K562 (cell line): ENCODE data around the gene SUPT3H. TPM values are rescaled to one million over a fixed set of nuclear protein-coding genes. Genes with fewer than 3 reads are reported as not detected.

Source experiments
- ATAC-seq: fragments of 200-7000 bp; cut with Tn5 transposase; 3 replicates; pipeline ENCODE4 v1.9.1; 2020; ENCODE audit warnings: moderate library complexity
- BruUV-seq: library from RNA; stranded (reverse); fragments of 400-500 nt; replicated peaks from 2 replicates; lab custom pipeline; 2021; lab: Mats Ljungman, UMichigan
- CTCF ChIA-PET: fragments of 300-600 bp; formaldehyde crosslinking; extraction: SDS; loops from one replicate; lab custom pipeline; 2021; ENCODE audit warnings: low intra/inter-chr PET ratio; lab: Yijun Ruan, JAX
- POLR2A ChIA-PET: fragments of 300-600, 350-650 bp; sonication (Branson Sonifier 250); formaldehyde crosslinking; extraction: SDS; loops from one replicate; lab custom pipeline; 2021; ENCODE audit warnings: antibody characterized with exemption, inconsistent platforms; lab: Yijun Ruan, JAX
- DNase-seq, 4 experiments: peaks; one replicate each; pipeline versions ENCODE4 v3.0.0 to v3.0.0-alpha.2; 2011 to 2018; ENCODE audit warnings: low spot score in 3 of 4, mixed read lengths in 3 of 4; ENCODE audit errors: extremely low read depth in 1 of 4
- FAIRE-seq: peaks from 2 replicates; lab custom pipeline; 2011; peaks lifted over from hg19 to GRCh38; lab: Jason Lieb, UNC
- H2AFZ ChIP-seq: 2 replicates; pipeline ENCODE4 v1.6.0; 2011; ENCODE audit warnings: low read depth, low read length, control low read depth, inconsistent platforms
- H3K27ac ChIP-seq: fragments of 200-600 bp; 3 replicates; pipeline ENCODE4 v1.8.0; 2011; ENCODE audit warnings: low read depth, mild to moderate bottlenecking, control low read depth, inconsistent platforms, low read length, moderate library complexity, mixed read lengths; ENCODE audit errors: extremely low read depth
- H3K27me3 ChIP-seq, 2 experiments: fragments of 300-600 bp in 1 of 2; 2 replicates in 1 of 2; 3 replicates in 1 of 2; pipeline versions ENCODE4 v1.6.0 to v1.8.0; 2011; ENCODE audit warnings: inconsistent platforms in 2 of 2, low read length in 2 of 2, mild to moderate bottlenecking in 1 of 2, mixed read lengths in 1 of 2, moderate library complexity in 1 of 2; ENCODE audit not compliant: control insufficient read depth in 2 of 2, insufficient read depth in 2 of 2
- H3K36me3 ChIP-seq: fragments of 300-600 bp; 3 replicates; pipeline ENCODE4 v1.8.0; 2011; ENCODE audit warnings: mild to moderate bottlenecking, low read length, inconsistent platforms; ENCODE audit not compliant: control insufficient read depth, insufficient read depth
- H3K4me1 ChIP-seq, 2 experiments: fragments of 200-600 bp in 1 of 2; replicated peaks in 1 of 2; 2 replicates in 1 of 2; 3 replicates in 1 of 2; pipeline versions ENCODE4 v1.5.1 to v1.8.0; 2011; ENCODE audit warnings: inconsistent platforms in 2 of 2, low read length in 2 of 2, mild to moderate bottlenecking in 1 of 2, mixed read lengths in 1 of 2, moderate library complexity in 1 of 2; ENCODE audit not compliant: control insufficient read depth in 2 of 2, insufficient read depth in 2 of 2
- H3K4me2 ChIP-seq: 2 replicates; pipeline ENCODE4 v1.6.1; 2011; ENCODE audit warnings: low read length, control low read depth, inconsistent platforms, mixed read lengths; ENCODE audit not compliant: insufficient read depth
- H3K4me3 ChIP-seq: fragments of 200-600 bp; sonication (generic), shearing (Covaris generic); 2 replicates; pipeline ENCODE4 v1.5.1; 2016; ENCODE audit warnings: control low read depth, inconsistent platforms
- H3K79me2 ChIP-seq: fragments of 200-600 bp; 3 replicates; pipeline ENCODE4 v1.8.0; 2011; ENCODE audit warnings: low read length, inconsistent platforms; ENCODE audit not compliant: control insufficient read depth, insufficient read depth
- H3K9ac ChIP-seq, 2 experiments: 2 replicates each; pipeline versions ENCODE4 v1.6.0 to v1.6.1; 2011; ENCODE audit warnings: low read depth in 2 of 2, low read length in 2 of 2, control low read depth in 1 of 2, inconsistent platforms in 1 of 2, mild to moderate bottlenecking in 1 of 2, mixed read lengths in 1 of 2; ENCODE audit not compliant: insufficient read depth in 1 of 2
- H3K9me1 ChIP-seq: one replicate; pipeline ENCODE4 v1.6.0; 2011; ENCODE audit warnings: inconsistent platforms, mild to moderate bottlenecking, low read length, moderate library complexity; ENCODE audit not compliant: control insufficient read depth, insufficient read depth
- H3K9me3 ChIP-seq: replicated peaks from 2 replicates; pipeline ENCODE4 v1.5.1; 2011; ENCODE audit warnings: low read depth, low read length, inconsistent platforms; ENCODE audit not compliant: control insufficient read depth, insufficient read depth
- H4K20me1 ChIP-seq: replicated peaks from 2 replicates; pipeline ENCODE4 v1.6.1; 2011; ENCODE audit warnings: low read length, inconsistent platforms, mixed read lengths; ENCODE audit not compliant: control insufficient read depth, insufficient read depth
- CBX8 ChIP-seq: fragments of 200-600 bp; sonication (generic); IDR thresholded peaks from 2 replicates; pipeline ENCODE4 v1.6.1; 2012; ENCODE audit warnings: borderline replicate concordance, mixed run types, low read depth, mild to moderate bottlenecking, moderate library complexity, mixed read lengths, low read length, control low read depth, inconsistent platforms; ENCODE audit not compliant: poor library complexity, severe bottlenecking; ENCODE audit errors: extremely low read depth
- CCNT2 ChIP-seq: IDR thresholded peaks from 2 replicates; pipeline ENCODE4 v1.6.1; 2011; ENCODE audit warnings: borderline replicate concordance, low read depth, mild to moderate bottlenecking, moderate library complexity, mixed read lengths, low read length; ENCODE audit not compliant: insufficient read length; ENCODE audit errors: extremely low read depth
- CREBBP ChIP-seq: IDR thresholded peaks from one replicate; pipeline ENCODE4 v1.6.1; 2012; ENCODE audit warnings: low read depth, mild to moderate bottlenecking, control low read depth, inconsistent platforms, low read length
- ILF3 ChIP-seq: fragments of 450-650 bp; IDR thresholded peaks from 2 replicates; pipeline ENCODE4 v1.6.1; 2018; ENCODE audit warnings: antibody characterized with exemption, mild to moderate bottlenecking, moderate library complexity, borderline replicate concordance
- PRPF4 ChIP-seq: fragments of 200-400 bp; formaldehyde crosslinking; IDR thresholded peaks from one replicate; pipeline ENCODE4 v1.6.1; 2017; ENCODE audit warnings: low read length, low read depth, mild to moderate bottlenecking; ENCODE audit not compliant: insufficient read depth, poor library complexity, severe bottlenecking
- USF1 ChIP-seq: sonication (generic); formaldehyde crosslinking; IDR thresholded peaks from 2 replicates; pipeline ENCODE4 v1.9.0; 2022; ENCODE audit warnings: mild to moderate bottlenecking, missing genetic modification reagents
- ZNF668 ChIP-seq: fragments of 250-450 bp; sonication (Bioruptor Pico); IDR thresholded peaks from 2 replicates; pipeline ENCODE4 v1.8.0; 2022; ENCODE audit warnings: mild to moderate bottlenecking, inconsistent platforms
- ZSCAN32 ChIP-seq: fragments of 450-650 bp; formaldehyde crosslinking; IDR thresholded peaks from 2 replicates; pipeline ENCODE4 v1.4.0; 2020; ENCODE audit warnings: mild to moderate bottlenecking, moderate library complexity
- WGBS: fragments of 100-300 bp; shearing (Covaris generic); methylation state at CpG from one replicate; pipeline ENCODE4 v1.1.6; 2016; ENCODE audit warnings: low coverage, mixed read lengths; ENCODE audit not compliant: insufficient coverage; ENCODE audit errors: missing lambda C conversion rate; 5-methylcytosine and 5-hydroxymethylcytosine counted together
- in situ Hi-C: fragments of 300-500 bp; cut with MboI; formaldehyde crosslinking; loops from 4 replicates; pipeline ENCODE4 v1.15.0; 2018; ENCODE audit warnings: inconsistent platforms, mixed read lengths
- intact Hi-C: fragments of 100-400 bp; cut with micrococcal nuclease; formaldehyde crosslinking; loops from 2 replicates; pipeline ENCODE4 v1.14.2; 2022
- polyA plus RNA-seq, 8 experiments: library from polyadenylated mRNA; depleted of rRNA in 4 of 8; stranded (reverse) in 5 of 8; unstranded in 3 of 8; fragments of >200 nt; fragmentation: Nextera tagmentation in 2 of 8; fragmentation: Illumina TruSeq in 1 of 8; extraction: Ambion mirVana in 2 of 8; extraction: Trizol in 1 of 8; gene quantifications; 2 replicates each; pipeline versions ENCODE4 v1.2.1 to v1.2.3, GENCODE V29; 2011 to 2014; ENCODE audit warnings: inconsistent platforms in 1 of 8, missing spikeins in 1 of 8
- total RNA-seq, 7 experiments: library from RNA; depleted of rRNA in 6 of 7; stranded (reverse); fragments of >200 nt in 6 of 7; fragmentation: Illumina TruSeq in 2 of 7; extraction: Trizol in 2 of 7; gene quantifications; 2 replicates each; pipeline versions ENCODE4 v1.2.1 to v1.2.3, GENCODE V29; 2011 to 2021; ENCODE audit warnings: low replicate concordance in 1 of 7

SUPT3H gene
- total and polyA plus RNA-seq, 9 of the 15 experiments (the other 6 are each of a cell fraction or from before 2014, with no cell fraction given), result 7.2 to 16.3 (median 11.9) TPM

- ChIA-PET POLR2A (interaction anchor here (0.7 to 1.0 kb wide), 3 partner anchors 12 to 306 kb away, joined by 3 read pairs; no protein-coding TSS in a partner anchor), CTCF (no interaction called here)
- in situ Hi-C loops, result no loop called here
These were observed 577.5 kb downstream of the SUPT3H start for GRCh38 chr6:44800171-44800783.

More at GRCh38 chr6:44800171-44800783, 577.5 kb downstream of the SUPT3H start:
- no peak overlapping the region for H3K9ac ChIP-seq
- no peak for FAIRE-seq
- no peak overlapping the region for H3K4me3 ChIP-seq
- no peaks in the 10 kb centered on the region for H3K79me2 ChIP-seq
- WGBS, result 1% methylated on average over 8 of the region's 8 CpGs
- TF ChIP-seq PRPF4 (no peak), USF1 (CRISPR knock-in tag) (no peak), ZNF668 (no peak), CREBBP (no peak), CCNT2 (no peak), ILF3 (no peak), ZSCAN32 (no peak), CBX8 (no peak)
- TF ChIP-seq, all 486 proteins: peak for 0
- Histone ChIP-seq H2AFZ (no peak overlapping the region), H4K20me1 (no peaks in the 10 kb centered on the region), H3K9me3 (no peaks in the 10 kb centered on the region), H3K4me2 (no peak overlapping the region), H3K27me3 (peaks cover 15 to 34% of the 10 kb centered on the region in 2 experiments), H3K36me3 (no peaks in the 10 kb centered on the region), H3K27ac (no peak overlapping the region), H3K9me1 (no peaks in the 10 kb centered on the region), H3K4me1 (no peaks in the 10 kb centered on the region)
- intact Hi-C loops, result no loop called here
- ATAC-seq (no peak), DNase-seq (no peak)
- no TSS peak for BruUV-seq
